HG03378 (cell line): ENCODE data around the gene TSPAN9.

Source experiments
- ATAC-seq: cut with Tn5 transposase; IDR thresholded peaks from one replicate; pipeline ENCODE4 v1.9.1; 2021; ENCODE audit warnings: mild to moderate bottlenecking, moderate library complexity; ENCODE audit not compliant: unreplicated experiment

Gene TSPAN9

DNA sequence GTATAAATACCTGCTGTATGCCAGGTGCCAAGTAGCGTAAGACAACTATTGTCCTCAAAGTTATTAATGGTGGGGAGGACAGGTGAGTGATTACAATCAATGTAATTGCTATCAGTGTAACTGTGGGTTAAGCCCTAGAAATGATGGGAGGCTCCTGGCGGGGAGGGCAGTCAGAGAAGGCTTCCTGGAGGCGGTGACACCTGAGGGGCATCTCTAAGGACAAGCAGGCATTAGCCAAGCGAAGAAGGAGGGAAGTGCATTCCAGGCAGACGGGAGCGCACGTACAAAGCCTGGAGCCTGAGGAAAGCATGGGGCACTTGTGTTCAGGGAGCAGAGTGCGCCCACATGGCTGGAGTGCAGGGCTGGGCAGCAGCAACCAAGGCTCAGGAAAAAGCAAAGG lies 230.9 kb downstream of the TSPAN9 start:
- ATAC-seq: no peak

- no peak for ATAC-seq
Measured at GRCh38 chr12:3308609-3309008, 231.4 kb downstream of the TSPAN9 start.

- ATAC-seq: no peak
Measured at GRCh38 chr12:3309805-3310204, 232.6 kb downstream of the TSPAN9 start.

GRCh38 chr12:3310271-3311026 lies 233.3 kb downstream of the TSPAN9 start:
- no peak for ATAC-seq

- no peak for ATAC-seq
Measured at GRCh38 chr12:3311027-3311402, 233.8 kb downstream of the TSPAN9 start.

GRCh38 chr12:3311491-3312103 lies 234.4 kb downstream of the TSPAN9 start:
- no peak for ATAC-seq

- ATAC-seq: no peak
Measured at GRCh38 chr12:3313066-3313465, 235.9 kb downstream of the TSPAN9 start.

- ATAC-seq: no peak
Measured at GRCh38 chr12:3313675-3314663, 236.8 kb downstream of the TSPAN9 start.

DNA sequence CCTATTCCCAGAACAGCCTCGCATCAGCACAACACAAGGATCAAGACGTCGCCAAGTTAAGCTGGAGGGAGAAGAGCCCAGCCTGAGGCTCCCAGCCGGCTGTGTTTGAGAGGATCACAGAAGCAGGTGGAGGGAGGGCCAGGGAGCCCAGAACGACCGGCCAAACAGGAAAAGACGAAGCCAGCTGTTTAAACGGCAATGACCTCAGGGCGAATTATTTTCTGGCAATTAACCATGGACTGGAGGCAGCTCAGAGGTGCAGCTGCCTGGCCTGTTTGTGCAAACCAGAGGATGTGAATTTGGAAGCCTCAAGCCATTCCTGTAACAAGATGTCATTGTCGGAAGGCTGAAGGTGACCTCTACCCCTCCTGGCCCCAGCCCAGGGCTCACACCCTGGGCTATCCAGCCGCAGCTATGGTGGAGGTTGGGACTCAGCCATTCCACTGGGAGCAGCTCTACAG lies 238.1 kb downstream of the TSPAN9 start:
- ATAC-seq: no peak

GRCh38 chr12:3316776-3317480 lies 239.7 kb downstream of the TSPAN9 start:
- no peak for ATAC-seq

- ATAC-seq: no peak
Measured at GRCh38 chr12:3317481-3317815, 240.3 kb downstream of the TSPAN9 start.

GRCh38 chr12:3317841-3318501 lies 240.8 kb downstream of the TSPAN9 start:
- ATAC-seq: no peak

GRCh38 chr12:3319723-3320492 lies 242.7 kb downstream of the TSPAN9 start:
- no peak for ATAC-seq

- ATAC-seq: no peak
Measured at GRCh38 chr12:3320881-3321509, 243.8 kb downstream of the TSPAN9 start.

DNA sequence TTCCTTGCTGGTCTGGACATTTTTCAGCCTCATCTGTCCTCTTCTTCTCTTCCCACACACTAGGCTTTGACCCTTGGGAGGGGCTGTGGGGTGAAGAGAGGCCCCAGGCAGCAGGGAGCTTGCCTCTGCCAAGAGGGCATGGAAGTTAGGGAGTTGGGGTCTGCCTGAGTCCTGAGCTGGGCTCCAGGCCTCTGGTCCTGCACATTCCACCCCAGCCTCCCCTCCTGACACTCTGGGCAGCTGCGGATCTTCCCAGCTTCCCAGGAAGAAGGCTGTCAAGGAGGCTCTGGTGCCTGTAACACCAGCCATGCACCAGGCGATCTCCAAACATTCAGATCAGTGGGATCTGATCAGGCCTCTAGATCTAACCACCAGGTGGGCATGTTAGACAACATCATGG lies 244.7 kb downstream of the TSPAN9 start:
- ATAC-seq: no peak

- ATAC-seq: no peak
Measured at GRCh38 chr12:3323002-3323685, 246.0 kb downstream of the TSPAN9 start.

- no peak for ATAC-seq
Measured at GRCh38 chr12:3325736-3326135, 248.6 kb downstream of the TSPAN9 start.

DNA sequence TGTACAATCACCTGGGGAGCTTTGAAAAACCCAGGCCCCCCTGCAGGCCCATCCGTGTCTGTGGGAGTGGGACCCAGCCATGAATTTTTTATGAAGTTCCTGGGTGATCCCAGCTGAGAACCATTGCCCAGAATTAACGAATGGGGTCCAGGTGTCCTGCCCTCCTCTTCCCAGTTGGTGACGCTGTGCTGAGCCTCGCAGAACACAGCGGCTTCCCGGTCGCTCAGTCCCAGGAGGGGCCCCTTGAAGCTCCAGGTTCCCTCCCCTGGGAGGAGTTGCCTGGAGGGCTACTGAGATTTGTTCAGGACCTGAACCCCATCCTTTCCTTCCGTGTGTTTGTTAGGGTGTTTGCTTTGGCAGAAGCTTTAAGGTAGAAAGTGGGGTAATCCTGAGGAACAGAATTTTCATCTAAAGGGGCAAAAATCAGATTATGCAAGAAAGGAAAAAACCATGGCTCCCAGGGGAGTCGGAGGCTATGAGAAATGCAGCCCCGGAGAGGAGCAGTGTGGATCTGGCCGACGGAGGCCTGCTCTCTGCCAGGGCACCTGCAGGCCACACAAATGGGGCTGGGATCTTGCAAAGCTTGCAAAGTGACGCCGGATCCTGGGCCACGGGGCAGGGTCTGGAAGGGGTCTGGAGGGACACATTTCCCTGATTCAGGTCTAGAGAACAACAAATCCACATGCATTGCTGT lies 249.1 kb downstream of the TSPAN9 start:
- ATAC-seq: no peak
